GM19043 (cell line): ENCODE results near the gene SIPA1L3.
"Not testable (repeated sequence)": the region's sequence is repeated elsewhere in the genome, so short reads cannot be mapped to it uniquely, and the experiment has no call there.

ENCODE experiments used
- ATAC-seq: cut with Tn5 transposase; IDR thresholded peaks from one replicate; pipeline ENCODE4 v1.9.1; 2021; ENCODE audit warnings: low read depth; ENCODE audit not compliant: unreplicated experiment

Gene SIPA1L3

GRCh38 chr19:38062959-38063761 is 156.2 kb downstream of the SIPA1L3 start:
- ATAC-seq = no peak

DNA sequence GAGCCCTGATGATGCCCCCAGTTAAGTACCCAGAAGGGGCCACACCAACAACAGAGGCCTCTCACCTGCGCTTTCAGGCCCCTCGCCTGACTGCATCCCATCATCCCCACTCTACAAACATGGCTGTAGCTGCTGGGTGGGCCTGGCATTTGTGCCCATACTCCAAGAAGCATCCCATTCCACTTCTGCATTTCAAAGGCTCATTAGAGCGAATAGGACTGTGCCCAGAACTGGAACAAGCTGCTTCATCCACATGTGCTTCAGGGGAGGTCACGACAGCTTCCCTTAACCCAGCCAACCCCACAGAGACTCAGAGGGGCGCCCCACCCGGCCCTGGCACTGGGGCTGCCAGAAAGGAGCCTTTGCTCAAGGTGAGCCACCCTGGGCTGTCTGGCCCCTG is 156.9 kb downstream of the SIPA1L3 start:
- no peak for ATAC-seq

GRCh38 chr19:38064661-38065425 is 157.8 kb downstream of the SIPA1L3 start:
- ATAC-seq = no peak

DNA sequence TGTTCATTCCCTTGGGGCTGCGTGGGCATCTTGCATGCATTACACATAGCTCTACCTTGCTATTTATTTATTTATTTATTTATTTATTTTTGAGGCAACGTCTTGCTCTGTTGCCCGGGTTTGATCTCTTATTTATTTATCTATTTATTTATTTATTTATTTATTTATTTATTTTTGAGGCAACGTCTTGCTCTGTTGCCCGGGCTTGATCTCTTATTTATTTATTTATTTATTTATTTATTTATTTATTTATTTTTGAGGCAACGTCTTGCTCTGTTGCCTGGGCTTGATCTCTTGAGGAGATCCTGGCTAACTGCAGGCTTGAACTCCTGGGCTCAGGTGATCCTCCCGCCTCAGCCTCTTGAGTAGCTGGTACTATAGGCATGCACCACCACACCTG is 158.8 kb downstream of the SIPA1L3 start:
- ATAC-seq = not testable (repeated sequence)

DNA sequence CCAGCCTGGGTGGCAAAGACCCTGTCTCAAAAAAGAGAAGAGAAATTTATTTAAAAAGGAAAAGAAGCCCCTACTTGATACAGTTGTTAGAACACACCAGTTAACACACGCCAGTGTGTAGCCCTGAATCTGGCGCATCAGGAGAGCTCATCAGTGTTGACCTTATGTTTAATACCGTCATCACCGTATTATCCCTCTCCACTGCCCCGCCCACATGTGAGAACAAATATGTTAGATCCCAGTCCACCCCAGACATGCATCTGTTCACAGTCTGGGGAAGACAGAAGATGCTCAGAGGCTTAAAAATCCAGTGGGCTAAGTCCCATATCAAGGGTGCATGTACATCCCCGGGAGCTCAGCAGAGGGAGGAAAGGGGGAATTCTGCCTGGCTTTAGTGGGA is 161.8 kb downstream of the SIPA1L3 start:
- no peak for ATAC-seq

GRCh38 chr19:38070573-38070972 is 163.6 kb downstream of the SIPA1L3 start:
- ATAC-seq = no peak

- not testable (repeated sequence) for ATAC-seq
Observed at GRCh38 chr19:38071054-38071453, 164.0 kb downstream of the SIPA1L3 start.

DNA sequence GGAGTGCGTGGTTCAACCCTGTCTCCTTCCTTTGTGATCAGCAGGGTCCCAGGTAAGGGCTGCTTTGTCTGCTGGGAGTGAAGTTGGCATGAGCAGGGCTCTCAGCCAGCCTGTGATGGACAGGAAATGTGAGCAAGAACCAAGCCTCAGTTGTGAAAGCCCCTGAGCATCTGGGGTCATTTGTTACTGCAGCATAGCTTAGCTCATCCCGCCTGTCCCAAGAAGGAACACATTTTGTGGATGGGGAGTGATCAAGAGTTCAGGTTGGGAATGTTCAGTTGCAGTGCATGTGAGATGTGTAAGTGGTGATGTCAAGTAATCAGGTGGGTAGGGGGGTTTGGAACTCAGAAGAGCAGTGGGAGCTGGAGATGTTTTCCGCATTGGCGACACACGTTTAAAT is 164.6 kb downstream of the SIPA1L3 start:
- ATAC-seq = no peak

DNA sequence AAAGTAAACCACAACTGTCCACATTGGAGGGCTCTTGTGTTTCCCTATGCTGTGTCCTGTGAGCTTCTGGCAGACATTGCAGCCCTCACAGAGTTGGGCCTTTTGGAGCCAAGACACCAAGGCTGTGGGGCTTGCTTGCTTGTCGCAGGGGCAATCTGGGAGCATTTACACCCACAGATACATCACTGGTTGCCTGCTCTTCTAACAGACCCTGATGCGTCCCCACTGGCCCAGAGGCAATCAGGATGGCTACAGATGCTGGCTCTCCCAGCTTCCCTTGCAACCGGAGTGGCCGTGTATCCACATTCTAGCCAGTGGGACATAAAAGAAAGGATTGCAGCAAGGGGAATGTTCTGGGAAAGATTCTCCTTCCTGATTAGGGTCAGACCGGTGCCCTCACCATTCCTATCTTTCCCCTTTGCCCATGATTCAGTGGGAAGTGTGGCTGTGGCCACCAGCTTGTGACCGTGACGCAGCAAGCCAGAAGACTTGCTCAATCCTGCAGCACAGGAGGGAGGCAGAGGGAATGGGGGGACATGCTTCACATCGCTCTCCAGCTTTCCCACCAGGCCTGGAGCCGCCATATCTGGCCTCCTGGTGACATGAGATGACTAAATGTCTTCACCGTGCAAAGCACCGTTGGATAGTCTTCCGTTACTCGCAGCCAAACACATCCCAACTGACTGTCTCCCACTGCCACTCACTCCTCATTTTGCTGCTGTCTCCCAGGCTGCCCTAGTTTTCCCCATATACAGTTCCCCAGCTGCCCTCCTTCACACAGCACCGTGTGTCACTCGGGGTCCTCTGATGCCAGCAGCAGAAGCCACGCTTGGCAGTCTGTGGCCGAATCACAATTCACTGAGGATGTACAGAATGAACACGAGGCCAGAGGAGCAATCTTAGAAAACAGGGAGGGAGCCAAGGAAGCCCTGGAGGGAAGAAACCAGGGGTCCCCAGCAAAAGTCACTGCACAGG is 166.1 kb downstream of the SIPA1L3 start:
- ATAC-seq = no peak

DNA sequence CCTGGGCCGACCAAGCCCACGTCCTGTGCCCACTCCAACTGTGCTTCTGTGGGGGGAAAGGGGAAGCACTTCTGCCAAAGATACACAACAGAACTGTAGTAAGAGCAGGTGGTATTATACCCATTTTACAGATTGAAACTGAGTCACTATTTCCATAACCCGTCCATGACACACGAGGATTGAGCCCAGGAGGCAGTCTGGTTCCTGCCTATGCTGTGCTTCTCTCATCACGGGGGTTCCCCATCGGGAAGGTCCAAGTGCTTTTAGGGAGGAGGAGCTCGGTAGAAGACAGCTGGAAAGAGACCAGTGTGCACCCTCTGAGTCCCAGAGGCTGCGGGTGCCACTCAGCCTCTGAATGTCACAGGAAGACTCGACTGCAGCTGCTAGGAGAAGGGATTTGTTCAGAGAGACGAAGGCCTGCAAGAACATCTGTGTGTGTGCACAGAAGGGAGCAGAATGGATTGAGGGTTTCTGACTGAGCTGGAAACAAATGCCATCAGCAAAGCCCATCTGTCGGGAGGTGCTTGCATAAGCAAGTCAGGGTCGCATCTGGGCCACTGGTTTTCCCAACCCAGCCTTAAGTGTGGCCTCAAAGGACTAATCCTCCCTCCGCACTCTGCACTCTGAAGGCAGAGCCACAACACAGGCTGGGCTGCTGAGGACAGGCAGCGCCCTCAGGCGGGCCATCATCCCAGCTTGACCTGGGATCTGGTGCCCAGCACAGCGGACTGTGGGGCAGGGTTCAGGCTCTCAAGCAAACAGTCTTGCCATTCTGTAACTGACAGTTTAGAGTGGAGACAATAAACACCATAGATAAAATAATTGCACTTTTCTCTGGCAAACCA is 167.1 kb downstream of the SIPA1L3 start:
- no peak for ATAC-seq

- no peak for ATAC-seq
Observed at GRCh38 chr19:38076337-38076736, 169.3 kb downstream of the SIPA1L3 start.

- no peak for ATAC-seq
Observed at GRCh38 chr19:38078302-38078930, 171.4 kb downstream of the SIPA1L3 start.

DNA sequence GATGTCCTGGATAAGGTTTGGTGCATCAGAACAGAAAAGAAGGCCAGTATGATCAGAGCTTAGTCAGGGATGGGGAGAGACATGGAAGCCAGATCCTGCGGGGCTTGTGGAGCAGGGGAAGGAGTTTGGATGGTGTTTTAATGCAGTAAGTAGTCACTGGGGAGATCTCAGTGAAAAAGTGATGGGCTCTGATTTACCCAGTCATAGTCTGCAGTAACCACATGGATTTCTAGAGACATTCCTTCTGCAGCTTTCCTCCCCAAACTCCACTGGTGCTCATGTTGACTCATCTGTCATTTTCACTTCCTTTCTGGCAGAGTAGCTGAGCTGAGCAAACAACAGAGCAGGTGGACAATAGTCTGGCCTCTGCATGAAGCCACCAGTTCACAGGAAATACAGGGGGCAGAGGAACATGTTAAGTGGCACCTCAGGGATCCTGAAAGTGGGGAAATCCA is 172.9 kb downstream of the SIPA1L3 start:
- ATAC-seq = peak; percentile 81

- ATAC-seq = no peak
Observed at GRCh38 chr19:38081547-38082255, 174.7 kb downstream of the SIPA1L3 start.

- ATAC-seq = no peak
Observed at GRCh38 chr19:38082256-38083118, 175.5 kb downstream of the SIPA1L3 start.

- ATAC-seq = no peak
Observed at GRCh38 chr19:38084196-38084595, 177.2 kb downstream of the SIPA1L3 start.

DNA sequence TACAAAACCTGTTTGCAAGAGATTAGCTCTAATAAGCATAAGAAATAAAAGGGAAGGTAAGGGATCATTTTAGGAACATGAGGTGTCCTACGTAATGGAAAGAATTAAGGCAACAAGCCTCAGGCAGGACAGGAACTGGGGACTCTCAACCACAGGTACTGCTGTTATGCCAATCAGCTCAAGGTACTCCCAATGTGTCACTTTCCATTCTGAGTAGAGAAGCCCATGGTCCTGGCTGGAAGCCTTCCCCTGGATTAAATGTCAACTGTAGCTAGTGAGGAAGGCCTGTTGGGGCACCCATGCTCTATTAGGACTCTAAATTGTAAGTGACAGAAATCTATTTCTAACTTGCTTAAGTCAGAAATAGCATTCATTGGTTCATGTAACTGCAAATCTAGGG is 182.4 kb downstream of the SIPA1L3 start:
- no peak for ATAC-seq

DNA sequence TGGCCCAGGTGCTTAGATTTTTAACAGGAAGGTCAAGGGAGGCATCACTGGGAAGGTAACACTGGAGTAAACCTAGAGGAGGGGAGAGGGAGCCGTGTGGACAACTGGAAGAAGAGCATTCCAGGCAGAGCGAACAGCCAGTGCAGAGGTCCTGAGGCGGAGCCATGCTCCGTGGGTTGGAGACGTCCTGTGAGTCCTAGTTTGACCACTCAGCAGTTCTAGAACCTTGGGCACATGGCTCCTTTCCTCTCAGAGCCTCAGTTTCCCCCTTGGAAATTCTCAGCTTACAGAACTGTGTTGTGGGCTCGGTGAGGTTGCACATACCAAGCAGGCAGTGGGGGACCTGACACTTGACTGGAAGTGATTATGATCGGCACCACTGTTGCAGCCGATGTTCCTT is 186.1 kb downstream of the SIPA1L3 start:
- ATAC-seq = no peak
